ENCODE results near the gene ATF5.
A peak's percentile ranks its signal among the peaks of the same experiment; 100 is the strongest.
"Not testable (repeated sequence)": the region's sequence is repeated elsewhere in the genome, so short reads cannot be mapped to it uniquely, and the experiment has no call there.

The ATF5 gene

GRCh38 chr19:49923055-49924003, 5.7 kb upstream of the ATF5 start:
- no peak for DNase-seq

DNA sequence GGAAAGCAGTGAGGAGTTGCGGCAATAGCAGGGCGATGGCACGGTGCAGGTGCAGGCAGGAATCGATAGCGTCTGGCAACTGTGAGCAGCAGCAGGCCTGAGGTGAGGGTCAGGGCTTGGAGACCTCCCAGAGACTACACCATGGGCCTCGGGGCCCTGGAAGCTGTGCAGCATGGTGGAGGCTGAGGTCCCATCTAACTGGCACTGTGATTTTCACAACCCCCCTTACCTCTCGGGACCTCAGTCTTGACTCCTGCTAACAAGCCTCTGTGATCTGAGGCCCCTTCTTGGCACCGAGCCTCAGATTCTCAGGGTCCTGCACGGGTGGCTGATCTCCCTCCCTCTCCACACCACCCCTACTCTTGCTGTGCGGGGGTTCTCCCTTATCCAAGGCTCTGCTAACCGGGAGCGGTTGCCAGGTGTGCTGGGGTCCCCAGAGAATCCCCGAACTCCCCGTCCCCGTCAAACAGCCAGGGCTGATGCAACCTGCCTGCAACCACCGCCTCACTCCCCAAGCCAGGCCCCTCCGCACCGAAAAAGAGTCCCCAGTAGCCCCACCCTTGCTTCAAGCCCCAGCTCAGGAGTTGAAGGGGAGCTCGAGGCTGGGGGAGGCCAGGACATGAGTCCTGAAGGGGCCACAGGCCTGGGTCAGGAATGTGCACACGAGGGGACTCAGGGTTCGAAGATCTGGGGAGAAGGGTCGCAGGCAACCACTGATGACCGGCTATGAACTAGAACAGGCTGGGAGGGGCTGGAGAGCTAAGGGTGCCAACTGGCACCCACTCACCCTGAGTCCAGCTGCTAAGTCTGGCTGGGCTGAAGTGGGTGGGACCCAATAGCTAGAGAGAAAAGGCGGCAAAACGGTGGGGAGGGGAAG, 4.8 kb upstream of the ATF5 start:
- no peak for DNase-seq

GRCh38 chr19:49924881-49925210, 4.2 kb upstream of the ATF5 start:
- not testable (repeated sequence) for DNase-seq

DNA sequence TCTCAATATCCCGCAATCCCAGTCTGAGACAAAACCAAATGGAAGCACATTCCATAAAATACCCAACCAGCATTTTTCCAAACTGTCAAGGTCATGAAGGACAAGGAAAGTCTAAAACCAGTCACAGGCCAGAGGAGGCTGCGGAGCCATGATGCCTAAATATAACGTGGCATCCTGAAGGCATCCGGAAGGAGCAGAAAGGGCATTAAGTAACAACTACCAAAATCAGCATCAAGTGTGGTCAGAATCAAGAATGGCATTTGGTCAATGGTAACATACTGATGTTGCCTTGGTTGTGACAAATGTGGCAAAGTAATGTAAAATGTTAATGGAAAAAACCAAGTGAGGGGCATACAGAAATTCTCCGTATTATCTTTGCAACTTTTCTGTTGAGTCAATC, 3.5 kb upstream of the ATF5 start:
- DNase-seq, result no peak

- DNase-seq, result no peak
These were observed 2.5 kb upstream of the ATF5 start for GRCh38 chr19:49926515-49926914.

DNA sequence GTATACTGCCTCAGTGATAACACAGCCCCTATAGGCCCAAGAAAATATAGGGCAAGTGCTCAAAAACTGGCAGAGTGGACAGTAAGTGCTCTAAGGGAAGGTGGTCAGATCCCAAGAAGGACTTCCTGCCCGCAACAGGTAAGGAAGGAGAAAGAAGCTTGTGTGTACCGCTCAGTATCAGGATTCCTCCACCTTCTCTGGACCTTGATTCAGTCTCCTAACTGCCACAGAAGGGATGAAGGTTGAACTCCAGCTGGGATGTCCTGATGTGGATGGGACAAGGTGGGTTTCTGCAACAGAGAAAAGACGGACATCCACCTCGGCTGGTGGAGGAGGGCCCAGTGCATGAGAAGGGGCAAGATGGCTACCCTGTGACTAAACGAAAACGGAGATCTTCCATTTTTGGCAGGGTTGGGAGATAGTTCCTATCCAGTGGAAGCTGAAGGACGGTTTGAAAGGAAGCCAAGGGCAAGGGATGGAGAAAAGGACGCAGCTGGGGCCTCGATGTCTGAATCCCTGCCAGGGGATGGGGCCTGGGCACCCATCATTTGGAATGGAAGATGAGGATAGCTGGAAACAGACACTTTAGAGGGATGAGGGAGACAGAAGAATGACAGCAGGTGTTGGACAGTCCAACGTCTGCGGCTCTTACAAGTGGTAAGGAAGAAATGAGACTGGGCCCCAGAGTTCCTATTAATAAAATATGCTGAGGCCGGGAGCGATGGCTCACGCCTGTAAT, 1.3 kb upstream of the ATF5 start:
- DNase-seq, result no peak

DNA sequence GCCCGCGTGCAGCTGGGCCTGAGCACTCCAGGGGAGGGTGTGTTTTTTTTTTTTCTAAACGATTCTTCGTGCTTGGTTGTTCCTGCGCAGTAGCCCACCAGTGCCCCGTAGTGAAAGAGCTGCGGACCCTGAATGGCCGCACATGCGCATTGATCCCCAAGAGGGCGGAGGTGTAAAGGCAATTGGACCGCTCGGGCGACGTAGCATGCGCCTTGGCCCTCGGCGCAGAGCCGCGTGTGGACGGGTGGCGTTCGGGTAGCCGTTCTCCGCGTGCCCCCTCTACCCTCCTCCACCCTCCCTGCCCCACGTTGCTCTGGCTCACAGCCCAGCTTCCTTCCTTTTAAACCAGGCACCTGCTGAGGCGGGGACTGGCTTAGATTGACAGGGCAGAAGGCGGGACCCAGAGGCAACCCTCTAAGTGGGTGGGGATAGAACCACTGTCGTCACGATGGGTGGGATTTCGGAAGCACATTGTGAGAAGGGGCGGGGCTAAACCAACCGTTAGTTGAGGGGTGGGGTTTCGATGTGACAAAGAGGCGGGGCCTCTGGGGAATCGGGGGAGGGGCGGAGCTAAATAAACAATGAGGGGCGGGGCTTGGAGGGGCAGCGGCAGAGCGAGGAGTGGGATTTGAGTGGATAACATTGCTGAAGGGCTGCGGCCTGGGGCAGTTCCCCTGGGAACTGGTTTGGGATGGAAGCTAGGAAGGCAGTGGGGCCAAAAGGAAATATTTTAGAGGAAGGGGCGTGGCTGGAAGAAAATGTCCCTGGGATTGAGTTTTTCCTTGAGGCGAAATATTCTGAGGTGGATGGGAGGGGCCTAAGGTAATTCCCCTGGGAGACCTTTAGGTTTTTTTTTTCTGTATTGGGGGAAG, 842 bp downstream of the ATF5 start:
- DNase-seq, result peak; percentile 95

- DNase-seq, result no peak
These were observed 1.5 kb downstream of the ATF5 start for GRCh38 chr19:49930483-49931011.

DNA sequence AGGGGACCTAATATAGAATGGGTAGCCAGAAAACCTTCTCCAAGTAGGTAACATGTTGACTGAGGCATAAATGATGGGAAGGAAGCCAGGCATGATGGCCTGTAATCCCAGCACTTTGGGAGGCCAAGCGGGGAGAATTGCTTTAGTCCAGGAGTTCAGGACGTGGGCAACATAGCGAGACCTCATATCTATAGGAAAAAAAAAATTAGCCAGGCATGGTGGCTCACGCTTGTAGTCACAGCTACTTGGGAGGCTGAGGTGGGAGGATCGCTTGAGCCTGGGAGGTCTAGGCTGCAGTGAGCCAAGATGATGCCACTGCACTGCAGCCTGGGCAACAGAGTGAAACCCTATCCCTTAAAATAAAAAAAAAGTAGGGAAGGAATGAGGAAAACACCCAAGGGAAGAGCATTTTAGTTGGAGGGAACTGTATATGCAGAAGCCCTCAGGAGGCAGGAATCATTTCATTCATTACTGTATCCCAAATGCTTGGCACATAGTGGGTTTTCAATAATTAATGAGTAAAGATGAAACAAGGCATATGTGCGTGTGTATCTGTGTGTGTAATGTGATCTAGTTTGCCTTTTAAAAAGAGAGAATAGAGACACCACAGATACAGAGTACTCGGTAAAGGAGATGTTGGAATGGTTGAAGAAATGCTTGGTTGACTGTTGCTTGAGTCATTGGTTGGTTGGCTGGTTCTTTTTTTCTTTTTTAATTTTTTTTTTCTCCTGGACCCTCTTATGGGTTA, 2.5 kb downstream of the ATF5 start:
- DNase-seq, result no peak

DNA sequence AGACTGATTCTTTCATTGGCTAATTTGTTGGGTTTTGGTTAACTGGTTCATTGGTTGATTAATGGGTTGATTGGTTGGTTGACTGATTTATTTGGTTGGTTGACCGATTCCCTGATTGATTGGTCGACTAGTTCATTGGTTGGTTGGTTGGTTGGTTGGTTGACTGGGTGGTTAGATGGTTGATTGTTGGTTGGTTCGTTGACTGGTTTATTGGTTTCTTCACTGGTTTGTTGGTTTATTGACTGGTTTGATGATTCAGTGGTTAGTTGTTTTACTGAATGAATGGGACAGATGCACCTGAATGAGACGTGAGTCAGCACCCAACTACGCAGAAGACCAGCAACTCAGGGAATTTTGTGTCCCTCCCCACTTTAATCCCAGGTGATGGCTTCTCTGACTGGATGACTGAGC, 3.0 kb downstream of the ATF5 start:
- no peak for DNase-seq

DNA sequence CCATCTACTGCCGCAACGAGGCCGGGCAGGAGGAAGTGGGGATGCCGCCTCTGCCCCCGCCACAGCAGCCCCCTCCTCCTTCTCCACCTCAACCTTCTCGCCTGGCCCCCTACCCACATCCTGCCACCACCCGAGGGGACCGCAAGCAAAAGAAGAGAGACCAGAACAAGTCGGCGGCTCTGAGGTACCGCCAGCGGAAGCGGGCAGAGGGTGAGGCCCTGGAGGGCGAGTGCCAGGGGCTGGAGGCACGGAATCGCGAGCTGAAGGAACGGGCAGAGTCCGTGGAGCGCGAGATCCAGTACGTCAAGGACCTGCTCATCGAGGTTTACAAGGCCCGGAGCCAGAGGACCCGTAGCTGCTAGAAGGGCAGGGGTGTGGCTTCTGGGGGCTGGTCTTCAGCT, 3.7 kb downstream of the ATF5 start:
- DNase-seq, result no peak

DNA sequence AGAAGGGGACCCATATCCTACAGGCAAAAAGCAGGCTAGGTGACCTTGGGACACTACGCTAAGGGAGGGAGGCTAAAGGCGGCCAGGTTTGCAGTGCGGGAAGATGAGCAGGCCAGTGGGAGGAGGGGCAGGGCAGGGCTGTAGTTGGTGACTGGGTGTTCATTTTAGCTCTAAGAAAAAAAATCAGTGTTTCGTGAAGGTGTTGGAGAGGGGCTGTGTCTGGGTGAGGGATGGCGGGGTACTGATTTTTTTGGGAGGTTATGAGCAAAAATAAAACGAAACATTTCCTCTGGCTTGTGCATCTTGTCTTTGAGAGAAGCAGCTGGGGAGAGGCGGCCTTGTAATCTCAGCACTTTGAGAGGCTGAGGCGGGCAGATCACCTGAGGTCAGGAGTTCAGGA, 4.6 kb downstream of the ATF5 start:
- DNase-seq, result no peak

- no peak for DNase-seq
These were observed 7.5 kb downstream of the ATF5 start for GRCh38 chr19:49936549-49936948.

DNA sequence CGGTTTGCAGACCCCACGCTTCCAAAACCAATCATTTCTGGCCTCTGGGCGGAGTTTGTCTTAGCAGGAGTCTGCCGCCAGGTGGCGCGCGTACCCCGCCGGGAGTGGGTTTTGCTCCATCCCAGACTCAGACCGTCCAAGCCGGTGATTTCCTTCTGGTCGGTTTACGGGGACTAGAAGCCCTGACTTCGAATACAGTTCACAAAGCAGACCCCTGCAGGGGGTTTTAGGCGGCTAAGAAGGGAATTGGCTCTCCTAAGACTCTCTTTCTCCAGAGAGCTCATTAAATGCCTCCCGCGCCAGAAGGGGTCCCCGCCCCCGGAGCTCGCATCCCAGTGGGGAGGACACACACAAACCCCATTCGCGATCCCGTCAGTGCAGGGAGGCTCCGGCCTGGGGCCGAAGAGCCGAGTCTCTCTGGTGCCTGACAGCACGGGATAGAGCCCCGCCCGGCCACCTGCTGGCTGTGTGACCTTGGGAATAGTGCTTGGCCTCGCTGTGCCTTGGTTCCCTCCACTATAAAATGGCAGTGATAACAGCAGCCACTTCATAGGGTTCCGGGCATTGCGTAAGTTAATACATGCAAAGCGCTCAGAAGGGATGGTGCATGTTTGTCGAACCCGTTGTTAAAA, 8.9 kb downstream of the ATF5 start:
- peak; percentile 28 for DNase-seq

- no peak for DNase-seq
These were observed 9.7 kb downstream of the ATF5 start for GRCh38 chr19:49938662-49939061.

- DNase-seq, result no peak
These were observed 10.9 kb downstream of the ATF5 start for GRCh38 chr19:49939721-49940481.

GRCh38 chr19:49940482-49940791, 11.4 kb downstream of the ATF5 start:
- no peak for DNase-seq

DNA sequence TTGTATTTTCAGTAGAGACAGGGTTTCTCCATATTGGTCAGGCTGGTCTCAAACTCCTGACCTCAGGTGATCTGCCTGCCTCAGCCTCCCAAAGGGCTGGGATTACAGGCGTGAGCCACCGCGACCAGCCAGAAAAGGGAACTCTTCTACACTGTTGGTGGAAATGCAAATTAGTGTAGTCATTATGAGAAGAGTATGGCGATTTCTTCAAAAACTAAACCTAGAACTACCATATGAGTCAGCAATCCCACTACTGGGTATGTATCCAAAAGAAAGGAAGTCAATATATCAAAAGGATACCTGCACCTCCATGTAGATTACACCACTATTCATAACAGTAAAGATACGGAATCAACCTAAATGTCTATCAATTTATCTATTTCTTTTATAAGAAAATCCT, 15.6 kb downstream of the ATF5 start:
- not testable (repeated sequence) for DNase-seq

DNA sequence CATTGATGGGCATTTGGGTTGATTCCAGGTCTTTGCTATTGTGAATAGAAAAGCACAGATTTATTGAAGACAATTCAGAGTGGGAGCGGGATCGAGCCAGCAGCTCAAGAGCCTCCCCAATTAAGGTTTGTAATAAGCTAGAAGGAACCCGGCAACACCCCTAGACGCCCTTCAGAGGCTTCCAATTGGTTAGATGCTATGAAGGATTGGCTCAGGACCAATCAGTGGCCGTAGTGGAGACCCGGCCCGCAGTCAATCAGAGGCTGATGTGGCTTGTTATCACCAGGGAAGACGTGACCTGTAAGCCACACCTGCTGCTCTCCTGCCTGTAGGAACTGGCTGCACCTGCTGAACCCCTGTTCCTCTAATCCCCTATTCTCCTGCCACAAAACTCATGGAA, 17.4 kb downstream of the ATF5 start:
- no peak for DNase-seq
